ENCODE measurements around the gene VASN. TPM values are rescaled to one million over a fixed set of nuclear protein-coding genes. Genes with fewer than 3 reads are reported as not detected.

Gene VASN
- total RNA-seq, 1 experiment from 2014 or later = 5.4 TPM

DNA sequence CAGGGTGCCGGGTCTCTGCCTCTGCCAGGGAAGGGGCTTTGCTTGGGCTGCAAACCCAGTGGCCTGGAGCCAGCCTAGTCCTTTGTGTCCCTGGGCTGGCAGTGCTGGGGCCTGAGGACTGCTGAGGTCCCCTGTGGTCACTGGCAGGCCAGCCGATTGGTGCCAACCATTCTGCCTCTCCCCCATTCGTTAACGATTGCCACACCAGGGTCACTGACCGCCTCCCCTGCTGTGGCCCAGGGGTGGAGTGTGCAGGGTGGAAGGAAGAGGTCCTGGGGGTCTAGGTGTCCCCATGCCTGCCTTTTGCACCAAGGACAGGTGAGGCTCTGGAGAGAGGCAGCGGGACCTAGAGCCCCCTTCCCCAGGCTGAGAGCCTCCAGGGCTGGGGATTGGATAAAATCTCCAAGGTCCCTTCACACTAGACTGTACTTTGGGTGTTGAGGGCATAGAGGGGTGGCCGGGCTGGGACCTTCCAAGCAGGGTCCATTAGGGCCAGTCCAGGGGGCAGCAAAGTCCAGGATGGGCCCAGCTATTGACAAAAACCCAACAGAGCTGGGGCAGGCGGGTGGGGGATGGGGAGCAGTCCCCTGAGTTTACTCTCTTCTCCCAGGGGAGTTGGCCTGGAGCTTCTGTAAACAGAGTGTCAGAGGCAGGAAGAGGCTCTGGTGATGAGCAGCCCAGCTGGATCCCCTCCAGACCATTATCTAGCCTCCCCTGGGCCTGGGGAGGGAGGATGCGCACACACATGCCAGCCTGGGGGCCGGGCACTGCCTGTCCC, 1.1 kb downstream of the VASN start:
- TF ChIP-seq CTCF (conservative IDR thresholded peaks at IDR 0.05; ENCODE audit: low read depth, low read length) = no peak
- no peak for TF ChIP-seq EZH2 (IDR thresholded peaks at IDR 0.05; ENCODE audit: borderline replicate concordance, low read depth, low read length, poor library complexity, severe bottlenecking)
- POLR2A ChIA-PET (ENCODE audit: low non-redundant PET) = no interaction called here
- peak overlapping the region; percentile 68 for H3K4me3 ChIP-seq (ENCODE audit: low read depth, low read length, poor library complexity, severe bottlenecking)

DNA sequence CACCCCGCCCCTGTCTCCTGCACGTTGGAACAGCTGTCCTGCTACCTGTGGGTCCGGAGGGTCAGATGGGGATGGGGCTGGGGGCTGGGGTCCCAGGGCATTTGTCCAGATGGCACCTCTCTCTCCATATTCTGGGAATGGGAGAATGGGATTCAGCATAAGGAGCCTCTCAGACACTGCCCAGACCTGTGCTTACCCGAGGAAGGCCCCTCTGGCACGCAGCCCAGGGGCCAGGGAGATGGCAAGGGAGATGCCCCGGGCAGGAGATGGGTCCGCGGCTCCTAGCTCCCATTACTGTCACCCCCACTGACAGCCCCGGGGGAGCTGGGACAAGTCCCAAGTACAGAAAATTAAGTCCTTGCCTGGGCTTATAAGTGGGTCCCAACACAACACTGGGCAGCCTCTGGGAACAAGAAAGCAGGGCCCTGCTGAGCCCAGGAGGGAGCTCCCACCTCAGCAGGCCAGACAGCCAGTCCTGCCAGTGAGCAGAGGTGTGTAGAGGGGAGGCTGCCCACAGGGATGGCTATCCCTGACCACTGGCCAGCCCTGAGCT, 1.8 kb downstream of the VASN start:
- BruUV-seq (replicated peaks) = no TSS peak
- POLR2A ChIA-PET (ENCODE audit: low non-redundant PET) = no interaction called here
- intact Hi-C loops (cut with micrococcal nuclease; ENCODE audit: unreplicated experiment) = no loop called here
- Histone ChIP-seq H3K27ac (ENCODE audit: low read depth, low read length, poor library complexity, severe bottlenecking) (peak overlapping the region; percentile 47), H3K9me3 (ENCODE audit: low read depth, low read length, poor library complexity, severe bottlenecking) (no peaks in the 10 kb centered on the region), H3K27me3 (replicated peaks; ENCODE audit: insufficient read depth, low read depth, low read length, poor library complexity) (no peaks in the 10 kb centered on the region), H3K4me3 (ENCODE audit: low read depth, low read length, poor library complexity, severe bottlenecking) (peak overlapping the region; percentile 68), H3K4me1 (ENCODE audit: insufficient read depth, low read length, poor library complexity, severe bottlenecking) (peaks cover 31% of the 10 kb centered on the region), H3K36me3 (ENCODE audit: insufficient read depth, low read length, poor library complexity, severe bottlenecking) (no peaks in the 10 kb centered on the region)
- no peak for DNase-seq (ENCODE audit: low spot score)
- TF ChIP-seq EZH2 (IDR thresholded peaks at IDR 0.05; ENCODE audit: borderline replicate concordance, low read depth, low read length, poor library complexity, severe bottlenecking) = no peak
- no peak for TF ChIP-seq CTCF (conservative IDR thresholded peaks at IDR 0.05; ENCODE audit: low read depth, low read length)
- CTCF ChIA-PET = interaction anchor here (0.9 to 1.5 kb wide), 2 partner anchors 29 to 175 kb away, joined by 4 to 5 read pairs; no protein-coding TSS in a partner anchor

More for the DNA sequence above, 1.1 kb downstream of the VASN start:
- CTCF ChIA-PET = interaction anchor here (1.5 kb wide), 1 partner anchor 30 kb away, joined by 4 read pairs; no protein-coding TSS in a partner anchor
- H3K27me3 ChIP-seq (replicated peaks; ENCODE audit: insufficient read depth, low read depth, low read length, poor library complexity) = no peaks in the 10 kb centered on the region
- no peaks in the 10 kb centered on the region for H3K36me3 ChIP-seq (ENCODE audit: insufficient read depth, low read length, poor library complexity, severe bottlenecking)
- H3K9me3 ChIP-seq (ENCODE audit: low read depth, low read length, poor library complexity, severe bottlenecking) = no peaks in the 10 kb centered on the region
- H3K27ac ChIP-seq (ENCODE audit: low read depth, low read length, poor library complexity, severe bottlenecking) = no peak overlapping the region
- no TSS peak for BruUV-seq (replicated peaks)
- peak; percentile 71 for DNase-seq (ENCODE audit: low spot score)
- H3K4me1 ChIP-seq (ENCODE audit: insufficient read depth, low read length, poor library complexity, severe bottlenecking) = peaks cover 31% of the 10 kb centered on the region
- intact Hi-C loops (cut with micrococcal nuclease; ENCODE audit: unreplicated experiment) = no loop called here

DNA sequence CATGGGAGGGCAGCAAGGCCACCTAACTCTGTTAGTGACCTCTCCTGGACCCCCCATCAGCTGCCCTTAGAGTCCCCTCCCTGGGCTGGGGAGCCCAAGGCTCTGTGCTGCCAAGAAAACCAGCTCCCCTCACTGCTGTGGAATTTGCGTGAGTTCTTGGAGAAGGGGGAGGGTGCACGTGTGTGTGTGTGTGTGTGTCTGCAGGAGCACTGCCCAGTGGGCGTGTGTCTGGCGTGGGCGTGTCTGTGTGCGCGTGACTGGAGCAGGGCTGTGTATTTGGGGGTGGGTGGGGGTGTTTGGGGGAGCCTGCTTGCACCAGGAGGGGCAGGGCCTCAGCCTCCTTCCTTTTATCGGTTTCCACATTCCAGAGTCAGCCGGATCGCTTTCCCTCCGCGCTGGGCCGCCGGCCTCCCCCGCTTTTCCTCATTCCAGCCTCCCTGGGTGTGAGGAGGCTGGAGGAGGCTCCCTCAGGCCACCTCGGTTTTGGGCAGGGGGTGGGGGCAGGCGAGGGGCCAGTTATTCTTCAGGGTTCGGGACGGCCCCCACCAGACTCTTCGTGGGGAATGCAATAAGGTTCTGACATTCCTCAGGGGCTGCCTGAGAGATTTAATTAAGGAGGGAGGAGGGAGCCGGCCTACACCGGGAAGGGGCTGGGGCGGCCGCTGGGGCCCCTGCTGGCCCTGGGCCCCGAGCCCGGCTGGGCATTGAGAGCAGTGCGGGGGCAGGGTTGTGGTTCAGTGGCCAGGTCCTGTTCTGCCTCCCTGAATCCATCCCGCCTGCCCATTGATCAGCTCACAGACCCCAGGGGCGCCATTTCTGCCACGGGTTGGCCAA, 2.5 kb downstream of the VASN start:
- ChIA-PET POLR2A (ENCODE audit: low non-redundant PET) (no interaction called here), CTCF (interaction anchor here (0.9 to 1.5 kb wide), 2 partner anchors 28 to 175 kb away, joined by 4 to 5 read pairs; no protein-coding TSS in a partner anchor)
- intact Hi-C loops (cut with micrococcal nuclease; ENCODE audit: unreplicated experiment) = no loop called here
- peak overlapping the region; percentile 68 for H3K4me3 ChIP-seq (ENCODE audit: low read depth, low read length, poor library complexity, severe bottlenecking)
- peaks cover 31% of the 10 kb centered on the region for H3K4me1 ChIP-seq (ENCODE audit: insufficient read depth, low read length, poor library complexity, severe bottlenecking)
- no peak for TF ChIP-seq EZH2 (IDR thresholded peaks at IDR 0.05; ENCODE audit: borderline replicate concordance, low read depth, low read length, poor library complexity, severe bottlenecking)
- TF ChIP-seq CTCF (conservative IDR thresholded peaks at IDR 0.05; ENCODE audit: low read depth, low read length) = no peak
- peak; percentile 52 for DNase-seq (ENCODE audit: low spot score)
- BruUV-seq (replicated peaks) = no TSS peak
- peak overlapping the region; percentile 53 for H3K27ac ChIP-seq (ENCODE audit: low read depth, low read length, poor library complexity, severe bottlenecking)
- no peaks in the 10 kb centered on the region for H3K9me3 ChIP-seq (ENCODE audit: low read depth, low read length, poor library complexity, severe bottlenecking)
- no peaks in the 10 kb centered on the region for H3K27me3 ChIP-seq (replicated peaks; ENCODE audit: insufficient read depth, low read depth, low read length, poor library complexity)
- H3K36me3 ChIP-seq (ENCODE audit: insufficient read depth, low read length, poor library complexity, severe bottlenecking) = no peaks in the 10 kb centered on the region

All from A673 (cell line).